ENCODE measurements around the gene PRR5L.

GRCh38 chr11:36501236-36501635 is 205.1 kb downstream of the PRR5L start:
- TF ChIP-seq GATA2 (IDR thresholded peaks at IDR 0.05; ENCODE audit: low read depth, low read length) (no peak), GATA3 (IDR thresholded peaks at IDR 0.05; ENCODE audit: low read depth, low read length) (no peak)
